ENCODE results near the gene ANK3. TPM values are rescaled to one million over a fixed set of nuclear protein-coding genes. Genes with fewer than 3 reads are reported as not detected.
A peak's percentile ranks its signal among the peaks of the same experiment; 100 is the strongest.

The ANK3 gene
- total and polyA plus RNA-seq, 2 experiments from 2014 or later, result 0.14 to 0.54 TPM

GRCh38 chr10:60175441-60175971 is 214.2 kb downstream of the ANK3 start:
- Histone ChIP-seq H2AFZ (no peak overlapping the region), H3K4me3 (no peak overlapping the region), H3K9ac (no peak overlapping the region), H3K4me1 (ENCODE audit: insufficient read depth) (no peaks in the 10 kb centered on the region), H3K79me2 (ENCODE audit: insufficient read depth) (no peaks in the 10 kb centered on the region), H4K20me1 (ENCODE audit: insufficient read depth) (no peaks in the 10 kb centered on the region), H3K9me3 (ENCODE audit: low read depth) (no peaks in the 10 kb centered on the region), H3K27me3 (replicated peaks; ENCODE audit: insufficient read depth) (no peaks in the 10 kb centered on the region), H3K27ac (no peak overlapping the region), H3K9me2 (ENCODE audit: insufficient read depth) (no peaks in the 10 kb centered on the region), H3F3A (ENCODE audit: insufficient read depth) (no peaks in the 10 kb centered on the region), H3K4me2 (ENCODE audit: unreplicated experiment) (no peak overlapping the region), H3K36me3 (ENCODE audit: low read depth) (no peaks in the 10 kb centered on the region)
- TF ChIP-seq EZH2 (IDR thresholded peaks at IDR 0.05; ENCODE audit: insufficient read depth, poor library complexity, severe bottlenecking) (no peak), EZH2phosphoT487 (IDR thresholded peaks at IDR 0.05; ENCODE audit: insufficient read depth, low read depth) (no peak)
- in situ Hi-C loops (cut with MboI), result no loop called here
- 57 to 68% methylated on average over 4 of the region's 4 CpGs for WGBS, 2 experiments (ENCODE audit: low coverage in 1 of 2, low lambda C conversion rate in 2 of 2, missing lambda C conversion rate in 2 of 2)
- DNase-seq, result peak; percentile 13

- Histone ChIP-seq H3K79me2 (ENCODE audit: insufficient read depth) (no peaks in the 10 kb centered on the region), H4K20me1 (ENCODE audit: insufficient read depth) (no peaks in the 10 kb centered on the region), H3K9ac (no peak overlapping the region), H3F3A (ENCODE audit: insufficient read depth) (no peaks in the 10 kb centered on the region), H3K4me3 (no peak overlapping the region), H3K9me2 (ENCODE audit: insufficient read depth) (no peaks in the 10 kb centered on the region), H3K4me2 (ENCODE audit: unreplicated experiment) (no peak overlapping the region), H2AFZ (no peak overlapping the region), H3K27ac (no peak overlapping the region), H3K9me3 (ENCODE audit: low read depth) (no peaks in the 10 kb centered on the region), H3K36me3 (ENCODE audit: low read depth) (no peaks in the 10 kb centered on the region), H3K4me1 (ENCODE audit: insufficient read depth) (no peaks in the 10 kb centered on the region), H3K27me3 (replicated peaks; ENCODE audit: insufficient read depth) (no peaks in the 10 kb centered on the region)
- TF ChIP-seq EZH2 (IDR thresholded peaks at IDR 0.05; ENCODE audit: insufficient read depth, poor library complexity, severe bottlenecking) (no peak), EZH2phosphoT487 (IDR thresholded peaks at IDR 0.05; ENCODE audit: insufficient read depth, low read depth) (no peak)
- 83 to 87% methylated on average over 9 of the region's 9 CpGs for WGBS, 2 experiments (ENCODE audit: low coverage in 1 of 2, low lambda C conversion rate in 2 of 2, missing lambda C conversion rate in 2 of 2)
- DNase-seq, result no peak
- in situ Hi-C loops (cut with MboI), result no loop called here
These were observed 217.2 kb downstream of the ANK3 start for GRCh38 chr10:60172363-60172990.

GRCh38 chr10:60171436-60172013 is 218.2 kb downstream of the ANK3 start:
- Histone ChIP-seq H3K36me3 (ENCODE audit: low read depth) (no peaks in the 10 kb centered on the region), H3K9ac (no peak overlapping the region), H3K9me2 (ENCODE audit: insufficient read depth) (no peaks in the 10 kb centered on the region), H3K79me2 (ENCODE audit: insufficient read depth) (no peaks in the 10 kb centered on the region), H4K20me1 (ENCODE audit: insufficient read depth) (no peaks in the 10 kb centered on the region), H3K4me3 (no peak overlapping the region), H3K4me2 (ENCODE audit: unreplicated experiment) (no peak overlapping the region), H3F3A (ENCODE audit: insufficient read depth) (no peaks in the 10 kb centered on the region), H2AFZ (no peak overlapping the region), H3K27ac (no peak overlapping the region), H3K4me1 (ENCODE audit: insufficient read depth) (no peaks in the 10 kb centered on the region), H3K9me3 (ENCODE audit: low read depth) (no peaks in the 10 kb centered on the region), H3K27me3 (replicated peaks; ENCODE audit: insufficient read depth) (no peaks in the 10 kb centered on the region)
- TF ChIP-seq EZH2phosphoT487 (IDR thresholded peaks at IDR 0.05; ENCODE audit: insufficient read depth, low read depth), result no peak
- no peak for TF ChIP-seq EZH2 (IDR thresholded peaks at IDR 0.05; ENCODE audit: insufficient read depth, poor library complexity, severe bottlenecking)
- in situ Hi-C loops (cut with MboI), result no loop called here
- DNase-seq, result no peak
- WGBS, 2 experiments (ENCODE audit: low coverage in 1 of 2, low lambda C conversion rate in 2 of 2, missing lambda C conversion rate in 2 of 2), result 79 to 87% methylated on average over 2 of the region's 2 CpGs

DNA sequence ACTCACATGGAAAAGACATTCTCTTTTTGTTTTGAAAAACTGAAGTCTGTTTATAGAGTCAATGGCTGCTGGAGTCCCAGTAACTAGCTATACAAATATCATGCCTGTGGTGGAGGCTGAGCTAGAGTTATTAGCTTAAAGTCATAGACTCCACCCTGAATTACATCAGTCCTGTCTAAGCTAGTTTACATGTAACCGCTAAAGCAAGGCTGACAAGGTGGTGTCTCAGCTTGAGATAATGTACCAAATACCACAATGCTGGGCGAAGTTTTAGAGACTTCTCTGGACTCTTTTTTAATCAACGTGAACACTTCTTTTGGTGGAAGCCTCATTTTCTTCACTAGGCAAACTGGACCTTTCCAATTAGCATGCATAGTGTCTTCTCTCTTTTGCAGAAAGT is 219.4 kb downstream of the ANK3 start:
- H3K9me2 ChIP-seq (ENCODE audit: insufficient read depth), result no peaks in the 10 kb centered on the region
- no peaks in the 10 kb centered on the region for H3K79me2 ChIP-seq (ENCODE audit: insufficient read depth)
- 83 to 91% methylated on average over 3 of the region's 3 CpGs for WGBS, 2 experiments (ENCODE audit: low coverage in 1 of 2, low lambda C conversion rate in 2 of 2, missing lambda C conversion rate in 2 of 2)
- H3K4me2 ChIP-seq (ENCODE audit: unreplicated experiment), result no peak overlapping the region
- H3K4me1 ChIP-seq (ENCODE audit: insufficient read depth), result no peaks in the 10 kb centered on the region
- H3K27me3 ChIP-seq (replicated peaks; ENCODE audit: insufficient read depth), result no peaks in the 10 kb centered on the region
- no peaks in the 10 kb centered on the region for H3K9me3 ChIP-seq (ENCODE audit: low read depth)
- H3F3A ChIP-seq (ENCODE audit: insufficient read depth), result no peaks in the 10 kb centered on the region
- no peak overlapping the region for H3K27ac ChIP-seq
- H3K4me3 ChIP-seq, result no peak overlapping the region
- no peak overlapping the region; the same call in 1 of the 2 replicates for H2AFZ ChIP-seq
- H3K36me3 ChIP-seq (ENCODE audit: low read depth), result no peaks in the 10 kb centered on the region
- no peaks in the 10 kb centered on the region for H4K20me1 ChIP-seq (ENCODE audit: insufficient read depth)
- no peak overlapping the region for H3K9ac ChIP-seq
- TF ChIP-seq EZH2 (IDR thresholded peaks at IDR 0.05; ENCODE audit: insufficient read depth, poor library complexity, severe bottlenecking), result no peak
- DNase-seq, result no peak
- in situ Hi-C loops (cut with MboI), result no loop called here
